B cell (primary cell): Measurements from ENCODE around the gene SLC6A18. TPM values are rescaled to one million over a fixed set of nuclear protein-coding genes. Genes with fewer than 3 reads are reported as not detected.

Experiments used
- ATAC-seq: fragments of 200-7000 bp; cut with Tn5 transposase; one replicate; pipeline ENCODE4 v1.10.0; 2021; ENCODE audit warnings: low read depth, mild to moderate bottlenecking, moderate number of reproducible peaks, moderate library complexity
- CTCF ChIA-PET: fragments of 350-600 bp; sonication (Branson Sonifier 250); formaldehyde crosslinking; loops from one replicate; lab custom pipeline; 2021; ENCODE audit warnings: antibody characterized with exemption, inconsistent platforms; lab: Charles Lee
- POLR2A ChIA-PET: fragments of 350-600 bp; sonication (Branson Sonifier 250); formaldehyde crosslinking; loops from one replicate; lab custom pipeline; 2021; ENCODE audit warnings: antibody characterized with exemption; lab: Charles Lee
- DNase-seq: peaks from one replicate; pipeline ENCODE4 v3.0.0; 2013
- H2AFZ ChIP-seq: 2 replicates; pipeline ENCODE4 v1.6.1; 2012; ENCODE audit warnings: mild to moderate bottlenecking, low read depth, low read length; ENCODE audit not compliant: insufficient read depth, poor library complexity, severe bottlenecking
- H3K27ac ChIP-seq, 2 donors: 1 replicate in 1 of 2; 2 replicates in 1 of 2; pipeline ENCODE4 v1.5.1; 2012 to 2013; ENCODE audit warnings: low read length in 2 of 2, mild to moderate bottlenecking in 2 of 2, moderate library complexity in 1 of 2
- H3K27me3 ChIP-seq, 4 experiments: fragments of 200-600 bp in 1 of 4; sonication (generic) in 1 of 4; replicated peaks in 1 of 4; 1 replicate in 2 of 4; 2 replicates in 2 of 4; pipeline versions ENCODE4 v1.6.1 to v1.7.0; 2013 to 2016; ENCODE audit warnings: low read length in 3 of 4, mild to moderate bottlenecking in 2 of 4, mixed read lengths in 1 of 4, moderate library complexity in 1 of 4; ENCODE audit not compliant: insufficient read depth in 4 of 4, control insufficient read depth in 3 of 4; ENCODE audit errors: control extremely low read depth in 1 of 4
- H3K36me3 ChIP-seq, 2 experiments: replicated peaks in 1 of 2; 1 replicate in 1 of 2; 2 replicates in 1 of 2; pipeline versions ENCODE4 v1.6.1 to v1.7.1; 2013; ENCODE audit warnings: low read length in 1 of 2; ENCODE audit not compliant: insufficient read depth in 2 of 2, control insufficient read depth in 1 of 2; ENCODE audit errors: control extremely low read depth in 1 of 2, extremely low read depth in 1 of 2
- H3K4me1 ChIP-seq, 2 donors: fragments of 200-600 bp in 1 of 2; sonication (generic) in 1 of 2; 1 replicate in 1 of 2; 2 replicates in 1 of 2; pipeline versions ENCODE4 v1.5.1 to v1.6.1; 2013 to 2017; ENCODE audit warnings: low read length in 2 of 2; ENCODE audit not compliant: control insufficient read depth in 2 of 2, insufficient read depth in 2 of 2
- H3K4me2 ChIP-seq: replicated peaks from 2 replicates; pipeline ENCODE3; 2012; ENCODE audit warnings: mild to moderate bottlenecking, low read depth, low read length; ENCODE audit not compliant: poor library complexity, severe bottlenecking
- H3K4me3 ChIP-seq, 5 experiments: fragments of 200-600 bp in 1 of 5; sonication (generic) in 1 of 5; 1 replicate in 3 of 5; 2 replicates in 2 of 5; pipeline versions ENCODE4 v1.5.1 to v1.7.0; 2011 to 2016; ENCODE audit warnings: low read length in 4 of 5, mild to moderate bottlenecking in 4 of 5, low read depth in 2 of 5, control low read depth in 1 of 5, moderate library complexity in 1 of 5; ENCODE audit not compliant: insufficient read depth in 1 of 5; ENCODE audit errors: control extremely low read depth in 1 of 5, extremely low read depth in 1 of 5
- H3K79me2 ChIP-seq: fragments of 200-600 bp; sonication (generic); one replicate; pipeline ENCODE4 v1.6.0; 2016; ENCODE audit warnings: low read length; ENCODE audit not compliant: control insufficient read depth, insufficient read depth
- H3K9ac ChIP-seq: fragments of 200-600 bp; sonication (generic); 2 replicates; pipeline ENCODE4 v1.6.1; 2017; ENCODE audit warnings: mild to moderate bottlenecking, low read length, moderate library complexity
- H3K9me3 ChIP-seq, 3 donors: one replicate each; pipeline versions ENCODE4 v1.6.1 to v1.7.1; 2013; ENCODE audit warnings: low read length in 2 of 3; ENCODE audit not compliant: control insufficient read depth in 2 of 3, insufficient read depth in 1 of 3; ENCODE audit errors: control extremely low read depth in 1 of 3
- H4K20me1 ChIP-seq: 2 replicates; pipeline ENCODE4 v1.6.0; 2012; ENCODE audit warnings: mild to moderate bottlenecking, low read length; ENCODE audit not compliant: insufficient read depth, control insufficient read depth, poor library complexity, severe bottlenecking
- H3K27ac Mint-ChIP-seq: one replicate; pipeline ENCODE4 v1.8.0; 2021; ENCODE audit warnings: mixed read lengths
- H3K27me3 Mint-ChIP-seq: one replicate; pipeline ENCODE4 v1.8.0; 2021; ENCODE audit warnings: mixed read lengths
- H3K4me1 Mint-ChIP-seq: one replicate; pipeline ENCODE4 v1.8.0; 2021; ENCODE audit warnings: mixed read lengths
- H3K4me3 Mint-ChIP-seq: one replicate; pipeline ENCODE4 v1.8.0; 2021; ENCODE audit warnings: mixed read lengths
- H3K9me3 Mint-ChIP-seq: one replicate; pipeline ENCODE4 v1.8.0; 2022; ENCODE audit warnings: mixed read lengths; ENCODE audit not compliant: insufficient read depth
- EZH2 ChIP-seq: IDR thresholded peaks from 2 replicates; pipeline ENCODE4 v1.6.1; 2012; ENCODE audit warnings: borderline replicate concordance, low read depth, mild to moderate bottlenecking, moderate library complexity, low read length; ENCODE audit not compliant: insufficient read depth, poor library complexity, severe bottlenecking
- WGBS: methylation state at CpG from one replicate; pipeline ENCODE4 v1.1.5; 2013; ENCODE audit warnings: missing lambda C conversion rate; ENCODE audit not compliant: insufficient coverage; 5-methylcytosine and 5-hydroxymethylcytosine counted together
- intact Hi-C: fragments of 100-400 bp; cut with micrococcal nuclease; formaldehyde crosslinking; loops from one replicate; pipeline ENCODE4 v1.10.0; 2022
- polyA plus RNA-seq: library from polyadenylated mRNA; depleted of rRNA; stranded (reverse); fragments of >200 nt; gene quantifications from 2 replicates; pipeline ENCODE4 v1.2.3, GENCODE V29; 2012
- total RNA-seq, 2 donors: library from RNA; stranded (reverse); fragments of 120-200 nt in 1 of 2; gene quantifications; 1 replicate in 1 of 2; 2 replicates in 1 of 2; pipeline versions ENCODE4 v1.2.3 to v1.2.4, GENCODE V29; 2013 to 2022
- TF ChIP-seq, protein P1 (sequence below): fragments of 200-600 bp; IDR thresholded peaks from one replicate; pipeline ENCODE4 v1.8.0; 2022; ENCODE audit warnings: antibody characterized with exemption, mild to moderate bottlenecking

The SLC6A18 gene
- total and polyA plus RNA-seq, 2 donors (not counting 1 experiment from before 2014, with no cell fraction given) = not detected

DNA sequence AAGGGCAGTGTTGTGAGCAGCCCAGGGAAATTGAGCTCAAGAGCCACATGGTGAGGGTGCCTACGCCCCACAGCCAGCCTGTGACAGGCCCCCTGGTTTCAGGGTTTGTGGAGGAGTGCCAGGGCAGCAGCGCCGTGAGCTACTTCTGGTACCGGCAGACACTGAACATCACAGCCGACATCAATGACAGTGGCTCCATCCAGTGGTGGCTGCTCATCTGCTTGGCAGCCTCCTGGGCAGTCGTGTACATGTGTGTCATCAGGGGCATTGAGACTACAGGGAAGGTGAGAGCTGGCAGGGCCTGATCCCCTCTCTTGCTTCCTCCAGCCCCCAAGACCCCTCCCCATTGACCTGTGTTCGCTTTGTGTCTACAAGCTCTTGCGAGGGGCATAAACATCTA, 10.2 kb downstream of the SLC6A18 start:
- ChIA-PET POLR2A (no interaction called here), CTCF (no interaction called here)
- WGBS = 88% methylated on average over 6 of the region's 8 CpGs
- DNase-seq (no peak), ATAC-seq (no peak)
- Histone ChIP-seq H3K27ac (no peak overlapping the region), H3K4me3 (no peak overlapping the region), H3K4me2 (no peak overlapping the region), H3K4me1 (no peaks in the 10 kb centered on the region), H3K36me3 (no peaks in the 10 kb centered on the region), H3K27me3 (peaks cover 0 to 5% (median 0%) of the 10 kb centered on the region in 4 experiments), H4K20me1 (no peaks in the 10 kb centered on the region), H3K79me2 (no peaks in the 10 kb centered on the region), H2AFZ (no peak overlapping the region), H3K9ac (no peak overlapping the region), H3K9me3 (peaks cover 0 to 33% (median 16%) of the 10 kb centered on the region in 3 donors)
- intact Hi-C loops = no loop called here
- H3K4me1 Mint-ChIP-seq = no peaks in the 10 kb centered on the region
- no peak overlapping the region for H3K27ac Mint-ChIP-seq
- H3K9me3 Mint-ChIP-seq = peaks cover 9% of the 10 kb centered on the region
- TF ChIP-seq EZH2 = no peak
- TF ChIP-seq, protein P1, sequence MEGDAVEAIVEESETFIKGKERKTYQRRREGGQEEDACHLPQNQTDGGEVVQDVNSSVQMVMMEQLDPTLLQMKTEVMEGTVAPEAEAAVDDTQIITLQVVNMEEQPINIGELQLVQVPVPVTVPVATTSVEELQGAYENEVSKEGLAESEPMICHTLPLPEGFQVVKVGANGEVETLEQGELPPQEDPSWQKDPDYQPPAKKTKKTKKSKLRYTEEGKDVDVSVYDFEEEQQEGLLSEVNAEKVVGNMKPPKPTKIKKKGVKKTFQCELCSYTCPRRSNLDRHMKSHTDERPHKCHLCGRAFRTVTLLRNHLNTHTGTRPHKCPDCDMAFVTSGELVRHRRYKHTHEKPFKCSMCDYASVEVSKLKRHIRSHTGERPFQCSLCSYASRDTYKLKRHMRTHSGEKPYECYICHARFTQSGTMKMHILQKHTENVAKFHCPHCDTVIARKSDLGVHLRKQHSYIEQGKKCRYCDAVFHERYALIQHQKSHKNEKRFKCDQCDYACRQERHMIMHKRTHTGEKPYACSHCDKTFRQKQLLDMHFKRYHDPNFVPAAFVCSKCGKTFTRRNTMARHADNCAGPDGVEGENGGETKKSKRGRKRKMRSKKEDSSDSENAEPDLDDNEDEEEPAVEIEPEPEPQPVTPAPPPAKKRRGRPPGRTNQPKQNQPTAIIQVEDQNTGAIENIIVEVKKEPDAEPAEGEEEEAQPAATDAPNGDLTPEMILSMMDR = no peak
- H3K4me3 Mint-ChIP-seq = no peak overlapping the region
- peaks cover 1% of the 10 kb centered on the region for H3K27me3 Mint-ChIP-seq

DNA sequence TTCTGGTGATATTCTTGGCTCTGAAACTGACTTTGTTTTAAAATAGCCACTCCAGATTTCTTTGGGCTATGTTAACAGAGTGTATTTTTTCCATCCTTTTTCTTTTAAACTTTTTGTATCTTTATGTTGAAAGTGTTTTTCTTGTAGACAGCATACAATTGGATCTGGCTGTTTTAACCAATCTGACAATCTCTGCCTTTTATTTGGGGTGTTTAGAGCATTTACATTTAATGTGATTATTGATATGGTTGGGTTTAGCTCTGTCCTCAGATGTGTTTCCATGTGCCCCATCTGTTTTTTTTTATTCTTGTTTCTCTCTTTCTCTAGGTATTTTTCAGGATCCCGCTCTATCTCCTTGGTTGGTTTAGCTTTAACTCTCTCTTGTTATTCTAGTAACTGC, 10.7 kb downstream of the SLC6A18 start:
- Histone ChIP-seq H3K9ac (no peak overlapping the region), H3K36me3 (no peaks in the 10 kb centered on the region), H3K27me3 (peaks cover 0 to 3% (median 0%) of the 10 kb centered on the region in 4 experiments), H3K4me2 (no peak overlapping the region), H4K20me1 (no peaks in the 10 kb centered on the region), H3K4me1 (no peaks in the 10 kb centered on the region), H2AFZ (no peak overlapping the region), H3K4me3 (no peak overlapping the region), H3K9me3 (peaks cover 0 to 33% (median 16%) of the 10 kb centered on the region in 3 donors), H3K79me2 (no peaks in the 10 kb centered on the region), H3K27ac (no peak overlapping the region)
- CTCF ChIA-PET = no interaction called here
- Mint-ChIP-seq H3K27me3 (no peaks in the 10 kb centered on the region), H3K4me3 (no peak overlapping the region), H3K9me3 (peaks cover 9% of the 10 kb centered on the region), H3K4me1 (no peaks in the 10 kb centered on the region), H3K27ac (no peak overlapping the region)
- ATAC-seq (no peak), DNase-seq (no peak)
- no peak for TF ChIP-seq EZH2
- TF ChIP-seq, protein P1 = no peak
- POLR2A ChIA-PET = no interaction called here
- intact Hi-C loops = no loop called here
- WGBS = no CpG with 5 or more reads among the region's 1 CpG
